Measurements from ENCODE around the gene MYO1G. TPM values are rescaled to one million over a fixed set of nuclear protein-coding genes. Genes with fewer than 3 reads are reported as not detected.

Gene MYO1G
- polyA plus RNA-seq, 1 of the 3 experiments (the other 2 are of a cell fraction): 0.05 TPM

GRCh38 chr7:44985033-44985695 lies 6.3 kb upstream of the MYO1G start:
- 49% methylated on average over 6 of the region's 6 CpGs for WGBS (ENCODE audit: low lambda C conversion rate)
- H3K4me1 ChIP-seq (ENCODE audit: control insufficient read depth in 1 of 2, insufficient read depth in 2 of 2, low read depth in 1 of 2, low read length in 1 of 2): peaks cover 22 to 24% of the 10 kb centered on the region in 2 experiments; a peak in 3 of 4 replicates
- H3K4me3 ChIP-seq (ENCODE audit: low read depth in 2 of 2, low read length in 1 of 2): peak overlapping the region; percentile 77 to 79
- no peaks in the 10 kb centered on the region for H3K27me3 ChIP-seq (ENCODE audit: insufficient read depth)
- H3K27ac ChIP-seq (ENCODE audit: low read depth in 2 of 2, low read length in 1 of 2): peak overlapping the region; percentile 82 to 91; a peak in 2 of 4 replicates
- peaks cover 40% of the 10 kb centered on the region in 2 experiments for H3K36me3 ChIP-seq (replicated peaks in 1 of 2; ENCODE audit: control insufficient read depth in 1 of 2, insufficient read depth in 2 of 2, low read length in 1 of 2)
- no peak overlapping the region for H2AFZ ChIP-seq (ENCODE audit: low read depth)
- H3K9me2 ChIP-seq: no peaks in the 10 kb centered on the region
- no peaks in the 10 kb centered on the region for H3K9me3 ChIP-seq
- H3K4me2 ChIP-seq: peak overlapping the region; percentile 81
- H3K9ac ChIP-seq: peak overlapping the region; percentile 84
- H3F3A ChIP-seq (replicated peaks; ENCODE audit: insufficient read depth): peaks cover 38% of the 10 kb centered on the region
- ChIA-PET POLR2A (interaction anchor here (0.8 to 1.5 kb wide), 12 partner anchors 9 to 127 kb away, joined by 3 to 10 read pairs (median 6); partner anchors contain the start of genes CCM2 and TBRG4), CTCF (interaction anchor here (0.7 to 5.8 kb wide), 7 partner anchors 9 to 390 kb away, joined by 3 to 34 read pairs (median 4); no protein-coding TSS in a partner anchor)
- H4K20me1 ChIP-seq (ENCODE audit: insufficient read depth): 0 out of 2 replicates have a peak, but pooled peaks cover 4% of the 10 kb centered on the region
- TF ChIP-seq CHD2 (IDR thresholded peaks at IDR 0.05; ENCODE audit: low read length, partially characterized antibody): no peak
- TF ChIP-seq FOXM1 (IDR thresholded peaks at IDR 0.05; ENCODE audit: low read depth): no peak
- no peak for TF ChIP-seq POLR2AphosphoS5 (IDR thresholded peaks at IDR 0.05; ENCODE audit: low read depth, low read length)
- no peak for TF ChIP-seq TAF1 (IDR thresholded peaks at IDR 0.05; ENCODE audit: borderline replicate concordance, low read depth, low read length)
- no peak for TF ChIP-seq REST (IDR thresholded peaks at IDR 0.05; ENCODE audit: low read depth, low read length)
- no peak for TF ChIP-seq ZBTB33 (IDR thresholded peaks at IDR 0.05; ENCODE audit: borderline replicate concordance, low read depth)
- no peak for TF ChIP-seq NRF1 (IDR thresholded peaks at IDR 0.05; ENCODE audit: low read depth, low read length)
- TF ChIP-seq EP300 (IDR thresholded peaks at IDR 0.05; ENCODE audit: borderline replicate concordance in 1 of 2, low read depth in 1 of 2, low read length in 1 of 2): no peak
- no peak for TF ChIP-seq GABPA (IDR thresholded peaks at IDR 0.05; ENCODE audit: low read depth)
- TF ChIP-seq RFX5 (IDR thresholded peaks at IDR 0.05; ENCODE audit: low read length): no peak
- TF ChIP-seq MXI1 (IDR thresholded peaks at IDR 0.05; ENCODE audit: low read depth, low read length): no peak
- no peak for TF ChIP-seq JUND (IDR thresholded peaks at IDR 0.05)
- TF ChIP-seq YY1 (IDR thresholded peaks at IDR 0.05; ENCODE audit: low read depth): no peak
- no peak for TF ChIP-seq RCOR1 (IDR thresholded peaks at IDR 0.05; ENCODE audit: low read length)
- no peak for TF ChIP-seq RXRA (IDR thresholded peaks at IDR 0.05; ENCODE audit: borderline replicate concordance, low read depth)
- TF ChIP-seq MEF2A (IDR thresholded peaks at IDR 0.05; ENCODE audit: borderline replicate concordance, low read depth): no peak
- no peak for TF ChIP-seq IRF3 (IDR thresholded peaks at IDR 0.05; ENCODE audit: low read depth, low read length)
- TF ChIP-seq ELF1 (IDR thresholded peaks at IDR 0.05): no peak
- no peak for TF ChIP-seq USF1 (IDR thresholded peaks at IDR 0.05; ENCODE audit: borderline replicate concordance, low read depth)
- peak; percentile 33 for DNase-seq
- peaks cover 26% of the 10 kb centered on the region for H3K79me2 ChIP-seq (ENCODE audit: insufficient read depth)
